ENCODE results near the gene FUZ.

The FUZ gene

DNA sequence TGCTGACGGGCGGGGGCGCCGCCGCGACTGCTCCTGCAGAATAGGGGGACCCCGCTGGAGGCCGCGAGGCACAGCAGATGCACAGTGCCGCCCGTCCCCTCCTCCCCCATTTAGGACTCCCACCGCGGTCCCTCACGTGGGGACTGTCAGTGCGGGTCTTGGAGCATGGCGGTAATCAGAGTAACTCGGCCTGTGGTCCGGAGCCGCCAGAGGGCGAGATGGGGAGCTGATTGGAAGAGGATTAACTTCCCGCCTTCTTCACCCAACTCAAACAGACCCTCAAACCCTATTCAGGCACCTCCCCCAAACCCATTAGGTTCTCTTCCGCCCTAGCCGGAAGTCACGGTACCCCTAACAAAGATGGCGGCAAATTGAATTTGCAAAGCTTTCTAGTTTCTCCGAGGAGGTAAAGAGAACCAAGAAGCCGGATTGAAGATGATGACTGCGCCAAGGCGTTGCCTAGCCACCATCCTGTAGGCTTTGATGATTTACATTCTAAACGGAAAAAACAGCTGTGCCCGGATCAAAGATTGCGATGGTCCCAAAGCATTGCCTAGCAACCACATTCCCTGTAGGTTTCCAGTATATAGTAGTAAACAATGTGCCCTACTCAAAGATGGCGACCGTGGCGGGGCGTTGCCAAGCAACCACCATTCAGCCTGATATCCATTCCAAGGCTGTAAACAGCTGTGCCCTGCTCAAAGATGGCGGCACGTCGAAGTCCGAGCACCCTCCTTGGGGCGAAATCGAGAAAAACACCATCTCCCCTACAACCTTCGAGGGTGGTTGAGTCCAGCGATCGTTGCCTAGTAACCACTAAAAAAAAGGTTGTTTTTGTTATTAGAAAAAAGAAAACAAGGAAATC, at the start of gene FUZ (continued):
- TF ChIP-seq RBAK (tag by site-specific recombination; IDR thresholded peaks at IDR 0.05) (no peak), REPIN1 (tag by site-specific recombination; IDR thresholded peaks at IDR 0.05; ENCODE audit: low read depth) (no peak), SCRT1 (tag by site-specific recombination; IDR thresholded peaks at IDR 0.05; ENCODE audit: borderline replicate concordance) (no peak), ZNF221 (tag by site-specific recombination; IDR thresholded peaks at IDR 0.05; ENCODE audit: borderline replicate concordance) (no peak), ZNF501 (tag by site-specific recombination; IDR thresholded peaks at IDR 0.05) (no peak; the same call in 1 of the 2 replicates), KLF9 (tag by site-specific recombination; IDR thresholded peaks at IDR 0.05; ENCODE audit: low read depth) (peak; percentile 33; the same call in 1 of the 2 replicates), ZNF776 (tag by site-specific recombination; IDR thresholded peaks at IDR 0.05; ENCODE audit: borderline replicate concordance) (no peak), ZNF248 (tag by site-specific recombination; IDR thresholded peaks at IDR 0.05) (no peak), ZFHX2 (tag by site-specific recombination; conservative IDR thresholded peaks at IDR 0.05) (peak; percentile 20), TCF7L2 (IDR thresholded peaks at IDR 0.05; ENCODE audit: borderline replicate concordance, low read depth, low read length) (no peak), GLIS1 (tag by site-specific recombination; IDR thresholded peaks at IDR 0.05) (peak; percentile 66), ZNF140 (tag by site-specific recombination; IDR thresholded peaks at IDR 0.05) (no peak), IKZF3 (tag by site-specific recombination; IDR thresholded peaks at IDR 0.05) (peak; percentile 84), ZNF223 (tag by site-specific recombination; IDR thresholded peaks at IDR 0.05) (no peak), ZNF155 (tag by site-specific recombination; IDR thresholded peaks at IDR 0.05) (no peak), ZNF555 (tag by site-specific recombination; conservative IDR thresholded peaks at IDR 0.05) (no peak), ZNF623 (tag by site-specific recombination; IDR thresholded peaks at IDR 0.05) (no peak), ZNF560 (tag by site-specific recombination; IDR thresholded peaks at IDR 0.05; ENCODE audit: borderline replicate concordance) (no peak), ZNF48 (tag by site-specific recombination; IDR thresholded peaks at IDR 0.05) (no peak), ZNF621 (tag by site-specific recombination; IDR thresholded peaks at IDR 0.05) (no peak)
- TF ChIP-seq, protein P1, sequence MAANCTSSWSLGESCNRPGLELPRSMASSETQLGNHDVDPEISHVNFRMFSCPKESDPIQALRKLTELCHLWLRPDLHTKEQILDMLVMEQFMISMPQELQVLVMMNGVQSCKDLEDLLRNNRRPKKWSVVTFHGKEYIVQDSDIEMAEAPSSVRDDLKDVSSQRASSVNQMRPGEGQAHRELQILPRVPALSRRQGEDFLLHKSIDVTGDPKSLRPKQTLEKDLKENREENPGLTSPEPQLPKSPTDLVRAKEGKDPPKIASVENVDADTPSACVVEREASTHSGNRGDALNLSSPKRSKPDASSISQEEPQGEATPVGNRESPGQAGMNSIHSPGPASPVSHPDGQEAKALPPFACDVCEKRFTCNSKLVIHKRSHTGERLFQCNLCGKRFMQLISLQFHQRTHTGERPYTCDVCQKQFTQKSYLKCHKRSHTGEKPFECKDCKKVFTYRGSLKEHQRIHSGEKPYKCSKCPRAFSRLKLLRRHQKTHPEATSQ (tag by site-specific recombination; IDR thresholded peaks at IDR 0.05): no peak
- TF ChIP-seq, protein P2, sequence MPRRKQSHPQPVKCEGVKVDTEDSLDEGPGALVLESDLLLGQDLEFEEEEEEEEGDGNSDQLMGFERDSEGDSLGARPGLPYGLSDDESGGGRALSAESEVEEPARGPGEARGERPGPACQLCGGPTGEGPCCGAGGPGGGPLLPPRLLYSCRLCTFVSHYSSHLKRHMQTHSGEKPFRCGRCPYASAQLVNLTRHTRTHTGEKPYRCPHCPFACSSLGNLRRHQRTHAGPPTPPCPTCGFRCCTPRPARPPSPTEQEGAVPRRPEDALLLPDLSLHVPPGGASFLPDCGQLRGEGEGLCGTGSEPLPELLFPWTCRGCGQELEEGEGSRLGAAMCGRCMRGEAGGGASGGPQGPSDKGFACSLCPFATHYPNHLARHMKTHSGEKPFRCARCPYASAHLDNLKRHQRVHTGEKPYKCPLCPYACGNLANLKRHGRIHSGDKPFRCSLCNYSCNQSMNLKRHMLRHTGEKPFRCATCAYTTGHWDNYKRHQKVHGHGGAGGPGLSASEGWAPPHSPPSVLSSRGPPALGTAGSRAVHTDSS (tag by site-specific recombination; IDR thresholded peaks at IDR 0.05): peak; percentile 34; the same call in 1 of the 2 replicates
- TF ChIP-seq, protein P3, sequence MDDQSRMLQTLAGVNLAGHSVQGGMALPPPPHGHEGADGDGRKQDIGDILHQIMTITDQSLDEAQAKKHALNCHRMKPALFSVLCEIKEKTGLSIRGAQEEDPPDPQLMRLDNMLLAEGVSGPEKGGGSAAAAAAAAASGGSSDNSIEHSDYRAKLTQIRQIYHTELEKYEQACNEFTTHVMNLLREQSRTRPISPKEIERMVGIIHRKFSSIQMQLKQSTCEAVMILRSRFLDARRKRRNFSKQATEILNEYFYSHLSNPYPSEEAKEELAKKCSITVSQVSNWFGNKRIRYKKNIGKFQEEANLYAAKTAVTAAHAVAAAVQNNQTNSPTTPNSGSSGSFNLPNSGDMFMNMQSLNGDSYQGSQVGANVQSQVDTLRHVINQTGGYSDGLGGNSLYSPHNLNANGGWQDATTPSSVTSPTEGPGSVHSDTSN (CRISPR knock-in tag; IDR thresholded peaks at IDR 0.05): no peak
- TF ChIP-seq, protein P4, sequence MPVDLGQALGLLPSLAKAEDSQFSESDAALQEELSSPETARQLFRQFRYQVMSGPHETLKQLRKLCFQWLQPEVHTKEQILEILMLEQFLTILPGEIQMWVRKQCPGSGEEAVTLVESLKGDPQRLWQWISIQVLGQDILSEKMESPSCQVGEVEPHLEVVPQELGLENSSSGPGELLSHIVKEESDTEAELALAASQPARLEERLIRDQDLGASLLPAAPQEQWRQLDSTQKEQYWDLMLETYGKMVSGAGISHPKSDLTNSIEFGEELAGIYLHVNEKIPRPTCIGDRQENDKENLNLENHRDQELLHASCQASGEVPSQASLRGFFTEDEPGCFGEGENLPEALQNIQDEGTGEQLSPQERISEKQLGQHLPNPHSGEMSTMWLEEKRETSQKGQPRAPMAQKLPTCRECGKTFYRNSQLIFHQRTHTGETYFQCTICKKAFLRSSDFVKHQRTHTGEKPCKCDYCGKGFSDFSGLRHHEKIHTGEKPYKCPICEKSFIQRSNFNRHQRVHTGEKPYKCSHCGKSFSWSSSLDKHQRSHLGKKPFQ (tag by site-specific recombination; IDR thresholded peaks at IDR 0.05): no peak
- TF ChIP-seq, protein P5, sequence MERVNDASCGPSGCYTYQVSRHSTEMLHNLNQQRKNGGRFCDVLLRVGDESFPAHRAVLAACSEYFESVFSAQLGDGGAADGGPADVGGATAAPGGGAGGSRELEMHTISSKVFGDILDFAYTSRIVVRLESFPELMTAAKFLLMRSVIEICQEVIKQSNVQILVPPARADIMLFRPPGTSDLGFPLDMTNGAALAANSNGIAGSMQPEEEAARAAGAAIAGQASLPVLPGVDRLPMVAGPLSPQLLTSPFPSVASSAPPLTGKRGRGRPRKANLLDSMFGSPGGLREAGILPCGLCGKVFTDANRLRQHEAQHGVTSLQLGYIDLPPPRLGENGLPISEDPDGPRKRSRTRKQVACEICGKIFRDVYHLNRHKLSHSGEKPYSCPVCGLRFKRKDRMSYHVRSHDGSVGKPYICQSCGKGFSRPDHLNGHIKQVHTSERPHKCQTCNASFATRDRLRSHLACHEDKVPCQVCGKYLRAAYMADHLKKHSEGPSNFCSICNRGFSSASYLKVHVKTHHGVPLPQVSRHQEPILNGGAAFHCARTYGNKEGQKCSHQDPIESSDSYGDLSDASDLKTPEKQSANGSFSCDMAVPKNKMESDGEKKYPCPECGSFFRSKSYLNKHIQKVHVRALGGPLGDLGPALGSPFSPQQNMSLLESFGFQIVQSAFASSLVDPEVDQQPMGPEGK (tag by site-specific recombination; IDR thresholded peaks at IDR 0.05): peak; percentile 74
- TF ChIP-seq, protein P6, sequence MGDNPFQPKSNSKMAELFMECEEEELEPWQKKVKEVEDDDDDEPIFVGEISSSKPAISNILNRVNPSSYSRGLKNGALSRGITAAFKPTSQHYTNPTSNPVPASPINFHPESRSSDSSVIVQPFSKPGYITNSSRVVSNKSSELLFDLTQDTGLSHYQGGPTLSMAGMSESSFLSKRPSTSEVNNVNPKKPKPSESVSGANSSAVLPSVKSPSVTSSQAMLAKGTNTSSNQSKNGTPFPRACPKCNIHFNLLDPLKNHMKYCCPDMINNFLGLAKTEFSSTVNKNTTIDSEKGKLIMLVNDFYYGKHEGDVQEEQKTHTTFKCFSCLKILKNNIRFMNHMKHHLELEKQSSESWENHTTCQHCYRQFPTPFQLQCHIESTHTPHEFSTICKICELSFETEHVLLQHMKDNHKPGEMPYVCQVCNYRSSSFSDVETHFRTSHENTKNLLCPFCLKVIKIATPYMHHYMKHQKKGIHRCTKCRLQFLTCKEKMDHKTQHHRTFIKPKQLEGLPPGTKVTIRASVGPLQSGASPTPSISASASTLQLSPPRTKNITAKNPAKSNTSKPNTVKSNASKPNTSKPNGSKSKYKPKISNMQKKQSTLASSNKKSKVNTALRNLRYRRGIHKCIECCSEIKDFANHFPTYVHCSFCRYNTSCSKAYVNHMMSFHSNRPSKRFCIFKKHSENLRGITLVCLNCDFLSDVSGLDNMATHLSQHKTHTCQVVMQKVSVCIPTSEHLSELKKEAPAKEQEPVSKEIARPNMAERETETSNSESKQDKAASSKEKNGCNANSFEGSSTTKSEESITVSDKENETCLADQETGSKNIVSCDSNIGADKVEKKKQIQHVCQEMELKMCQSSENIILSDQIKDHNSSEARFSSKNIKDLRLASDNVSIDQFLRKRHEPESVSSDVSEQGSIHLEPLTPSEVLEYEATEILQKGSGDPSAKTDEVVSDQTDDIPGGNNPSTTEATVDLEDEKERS (tag by site-specific recombination; IDR thresholded peaks at IDR 0.05): no peak

Measured in HEK293 (cell line).